ENCODE data around the gene CCDC169. TPM values are rescaled to one million over a fixed set of nuclear protein-coding genes. Genes with fewer than 3 reads are reported as not detected.

Gene CCDC169
- total RNA-seq, 2 experiments from 2014 or later = not detected

GRCh38 chr13:36343766-36344165, 46.2 kb upstream of the CCDC169 start:
- Histone ChIP-seq H3K27ac (ENCODE audit: low read depth in 1 of 2, low read length in 2 of 2) (no peak overlapping the region), H3K36me3 (ENCODE audit: insufficient read depth, low read length) (no peaks in the 10 kb centered on the region), H3K27me3 (ENCODE audit: control insufficient read depth in 1 of 2, insufficient read depth in 2 of 2, low read length in 2 of 2) (no peaks in the 10 kb centered on the region), H3K4me1 (ENCODE audit: insufficient read depth, low read length) (peaks cover 20% of the 10 kb centered on the region), H3K4me3 (ENCODE audit: low read length) (no peak overlapping the region), H3K9me3 (ENCODE audit: control insufficient read depth in 1 of 2, insufficient read depth in 1 of 2, low read length in 2 of 2) (no peaks in the 10 kb centered on the region)
- intact Hi-C loops (cut with DNase I, micrococcal nuclease) = loop anchor here in 1 of 2 experiments (10.0 kb wide), 1 partner anchor 661 kb away; the partner anchor contains the start of gene EXOSC8
- H3K4me3 Mint-ChIP-seq = peak overlapping the region; percentile 99
- H3K27me3 Mint-ChIP-seq = peaks cover 18% of the 10 kb centered on the region
- peaks cover 58% of the 10 kb centered on the region for H3K4me1 Mint-ChIP-seq (ENCODE audit: low read depth)
- TF ChIP-seq CTCF (IDR thresholded peaks at IDR 0.05) = no peak
- H3K9me3 Mint-ChIP-seq = no peaks in the 10 kb centered on the region
- no peak for DNase-seq
- ChIA-PET CTCF (no interaction called here), POLR2A (no interaction called here)
- H3K36me3 Mint-ChIP-seq (ENCODE audit: low read depth) = peaks cover 18% of the 10 kb centered on the region
- no peak for ATAC-seq (ENCODE audit: poor library complexity)
- peak overlapping the region; percentile 76 for H3K27ac Mint-ChIP-seq

GRCh38 chr13:36342715-36343114, 45.1 kb upstream of the CCDC169 start:
- POLR2A ChIA-PET = no interaction called here
- Histone ChIP-seq H3K9me3 (ENCODE audit: control insufficient read depth in 1 of 2, insufficient read depth in 1 of 2, low read length in 2 of 2) (no peaks in the 10 kb centered on the region), H3K36me3 (ENCODE audit: insufficient read depth, low read length) (no peaks in the 10 kb centered on the region), H3K4me3 (ENCODE audit: low read length) (no peak overlapping the region), H3K27ac (ENCODE audit: low read depth in 1 of 2, low read length in 2 of 2) (no peak overlapping the region), H3K4me1 (ENCODE audit: insufficient read depth, low read length) (peaks cover 20% of the 10 kb centered on the region), H3K27me3 (ENCODE audit: control insufficient read depth in 1 of 2, insufficient read depth in 2 of 2, low read length in 2 of 2) (no peaks in the 10 kb centered on the region)
- intact Hi-C loops (cut with DNase I, micrococcal nuclease) = loop anchor here in 1 of 2 experiments (10.0 kb wide), 1 partner anchor 662 kb away; the partner anchor contains the start of gene EXOSC8
- CTCF ChIA-PET = no interaction called here
- TF ChIP-seq CTCF (IDR thresholded peaks at IDR 0.05) = no peak
- no peak for DNase-seq
- Mint-ChIP-seq H3K4me1 (ENCODE audit: low read depth) (peaks cover 69% of the 10 kb centered on the region), H3K4me3 (no peak overlapping the region), H3K27ac (no peak overlapping the region), H3K27me3 (peaks cover 18% of the 10 kb centered on the region), H3K36me3 (ENCODE audit: low read depth) (peaks cover 18% of the 10 kb centered on the region), H3K9me3 (no peaks in the 10 kb centered on the region)
- no peak for ATAC-seq (ENCODE audit: poor library complexity)

- peaks cover 18% of the 10 kb centered on the region for H3K36me3 Mint-ChIP-seq (ENCODE audit: low read depth)
- ChIA-PET POLR2A (no interaction called here), CTCF (no interaction called here)
These were observed 44.1 kb upstream of the CCDC169 start for GRCh38 chr13:36341718-36342117.

More at GRCh38 chr13:36341718-36342117, 44.1 kb upstream of the CCDC169 start:
- Mint-ChIP-seq H3K9me3 (no peaks in the 10 kb centered on the region), H3K4me3 (no peak overlapping the region), H3K27me3 (peaks cover 15% of the 10 kb centered on the region), H3K4me1 (ENCODE audit: low read depth) (peaks cover 75% of the 10 kb centered on the region), H3K27ac (no peak overlapping the region)
- peaks cover 15% of the 10 kb centered on the region for H3K4me1 ChIP-seq (ENCODE audit: insufficient read depth, low read length)
- H3K9me3 ChIP-seq (ENCODE audit: control insufficient read depth in 1 of 2, insufficient read depth in 1 of 2, low read length in 2 of 2) = no peaks in the 10 kb centered on the region
- no peak overlapping the region for H3K4me3 ChIP-seq (ENCODE audit: low read length)
- no peaks in the 10 kb centered on the region for H3K36me3 ChIP-seq (ENCODE audit: insufficient read depth, low read length)
- intact Hi-C loops (cut with DNase I, micrococcal nuclease) = loop anchor here in 1 of 2 experiments (10.0 kb wide), 1 partner anchor 663 kb away; the partner anchor contains the start of gene EXOSC8
- no peak for TF ChIP-seq CTCF (IDR thresholded peaks at IDR 0.05)
- H3K27me3 ChIP-seq (ENCODE audit: control insufficient read depth in 1 of 2, insufficient read depth in 2 of 2, low read length in 2 of 2) = no peaks in the 10 kb centered on the region
- no peak for DNase-seq
- no peak for ATAC-seq (ENCODE audit: poor library complexity)
- no peak overlapping the region for H3K27ac ChIP-seq (ENCODE audit: low read depth in 1 of 2, low read length in 2 of 2)
